ENCODE data around the gene RHEX. TPM values are rescaled to one million over a fixed set of nuclear protein-coding genes. Genes with fewer than 3 reads are reported as not detected.

Gene RHEX
- total RNA-seq, 2 donors from 2014 or later = 3.9 TPM; not detected in 1

GRCh38 chr1:206097381-206097780 lies 44.4 kb downstream of the RHEX start:
- intact Hi-C loops (cut with DNase I) = loop anchor here (10.0 kb wide), 1 partner anchor 433 kb away; no protein-coding TSS in a partner anchor
- Histone ChIP-seq H3K9me3 (no peaks in the 10 kb centered on the region), H3K4me3 (no peak overlapping the region), H3K36me3 (no peaks in the 10 kb centered on the region), H3K27ac (no peak overlapping the region), H3K27me3 (replicated peaks; ENCODE audit: insufficient read depth) (no peaks in the 10 kb centered on the region), H3K4me1 (replicated peaks) (no peaks in the 10 kb centered on the region)
- 66% methylated on average over 3 of the region's 3 CpGs for WGBS
- no peak for DNase-seq (ENCODE audit: low spot score)
- no peak for TF ChIP-seq POLR2AphosphoS5 (IDR thresholded peaks at IDR 0.05)
- TF ChIP-seq CTCF (IDR thresholded peaks at IDR 0.05) = no peak
- TF ChIP-seq POLR2A (IDR thresholded peaks at IDR 0.05) = no peak

GRCh38 chr1:206098242-206098919 lies 45.4 kb downstream of the RHEX start:
- Histone ChIP-seq H3K36me3 (no peaks in the 10 kb centered on the region), H3K27ac (no peak overlapping the region), H3K9me3 (no peaks in the 10 kb centered on the region), H3K4me1 (replicated peaks) (no peaks in the 10 kb centered on the region), H3K27me3 (replicated peaks; ENCODE audit: insufficient read depth) (no peaks in the 10 kb centered on the region), H3K4me3 (no peak overlapping the region)
- intact Hi-C loops (cut with DNase I) = loop anchor here (10.0 kb wide), 1 partner anchor 434 kb away; no protein-coding TSS in a partner anchor
- no peak for TF ChIP-seq POLR2A (IDR thresholded peaks at IDR 0.05)
- TF ChIP-seq CTCF (IDR thresholded peaks at IDR 0.05) = no peak
- TF ChIP-seq POLR2AphosphoS5 (IDR thresholded peaks at IDR 0.05) = no peak
- WGBS = 93% methylated on average over 9 of the region's 9 CpGs
- no peak for DNase-seq (ENCODE audit: low spot score)

GRCh38 chr1:206100226-206100815 lies 47.3 kb downstream of the RHEX start:
- H3K36me3 ChIP-seq = no peaks in the 10 kb centered on the region

GRCh38 chr1:206101351-206102045 lies 48.5 kb downstream of the RHEX start:
- WGBS = 86% methylated on average over 6 of the region's 6 CpGs
- H3K4me3 ChIP-seq = no peak overlapping the region
- H3K36me3 ChIP-seq = no peaks in the 10 kb centered on the region
- no peak for DNase-seq (ENCODE audit: low spot score)
- no peaks in the 10 kb centered on the region for H3K27me3 ChIP-seq (replicated peaks; ENCODE audit: insufficient read depth)
- H3K4me1 ChIP-seq (replicated peaks) = no peaks in the 10 kb centered on the region
- no peak overlapping the region for H3K27ac ChIP-seq
- TF ChIP-seq POLR2A (IDR thresholded peaks at IDR 0.05) (no peak), CTCF (IDR thresholded peaks at IDR 0.05) (no peak), POLR2AphosphoS5 (IDR thresholded peaks at IDR 0.05) (no peak)
- H3K9me3 ChIP-seq = no peaks in the 10 kb centered on the region
- intact Hi-C loops (cut with DNase I) = loop anchor here (10.0 kb wide), 1 partner anchor 307 kb away; no protein-coding TSS in a partner anchor

More at GRCh38 chr1:206100226-206100815, 47.3 kb downstream of the RHEX start:
- intact Hi-C loops (cut with DNase I) = loop anchor here (10.0 kb wide), 1 partner anchor 306 kb away; no protein-coding TSS in a partner anchor
- TF ChIP-seq CTCF (IDR thresholded peaks at IDR 0.05) = no peak
- no peak for TF ChIP-seq POLR2AphosphoS5 (IDR thresholded peaks at IDR 0.05)
- TF ChIP-seq POLR2A (IDR thresholded peaks at IDR 0.05) = no peak
- Histone ChIP-seq H3K4me3 (no peak overlapping the region), H3K27me3 (replicated peaks; ENCODE audit: insufficient read depth) (no peaks in the 10 kb centered on the region), H3K9me3 (no peaks in the 10 kb centered on the region), H3K27ac (no peak overlapping the region), H3K4me1 (replicated peaks) (no peaks in the 10 kb centered on the region)
- WGBS = 48% methylated on average over 1 of the region's 1 CpG
- no peak for DNase-seq (ENCODE audit: low spot score)
